ENCODE results near the gene LMTK2. TPM values are rescaled to one million over a fixed set of nuclear protein-coding genes. Genes with fewer than 3 reads are reported as not detected.

Gene LMTK2
- total and polyA plus RNA-seq, 9 donors: 5.3 to 8.0 (median 7.0) TPM

DNA sequence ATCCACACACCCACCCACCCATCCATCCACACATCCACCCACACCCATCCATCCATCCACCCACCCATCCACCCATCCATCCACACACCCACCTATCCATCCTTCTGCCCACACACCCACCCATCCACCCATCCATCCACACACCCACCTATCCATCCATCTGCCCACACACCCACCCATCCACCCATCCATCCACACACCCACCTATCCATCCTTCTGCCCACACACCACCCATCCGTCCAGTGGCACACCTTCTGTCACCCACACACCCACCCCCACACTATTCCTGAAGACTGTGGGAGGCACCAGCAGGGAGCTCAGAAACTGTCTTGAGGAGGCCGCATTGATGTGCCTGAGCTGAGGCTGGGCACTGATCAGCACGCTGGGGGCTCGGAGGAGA is 136.3 kb downstream of the LMTK2 start:
- Histone ChIP-seq H3K4me1 (ENCODE audit: control insufficient read depth, insufficient read depth, low read length) (no peaks in the 10 kb centered on the region), H3K27me3 (ENCODE audit: control insufficient read depth, insufficient read depth, low read length) (no peaks in the 10 kb centered on the region), H3K9me3 (replicated peaks; ENCODE audit: control insufficient read depth, low read depth, low read length) (no peaks in the 10 kb centered on the region), H3K4me3 (ENCODE audit: low read length) (no peak overlapping the region), H3K27ac (ENCODE audit: low read length) (no peak overlapping the region), H3K36me3 (ENCODE audit: control insufficient read depth, insufficient read depth, low read length) (peaks cover 58% of the 10 kb centered on the region)
- no peak for DNase-seq
- 89% methylated on average over 4 of the region's 4 CpGs for WGBS (ENCODE audit: insufficient coverage)

DNA sequence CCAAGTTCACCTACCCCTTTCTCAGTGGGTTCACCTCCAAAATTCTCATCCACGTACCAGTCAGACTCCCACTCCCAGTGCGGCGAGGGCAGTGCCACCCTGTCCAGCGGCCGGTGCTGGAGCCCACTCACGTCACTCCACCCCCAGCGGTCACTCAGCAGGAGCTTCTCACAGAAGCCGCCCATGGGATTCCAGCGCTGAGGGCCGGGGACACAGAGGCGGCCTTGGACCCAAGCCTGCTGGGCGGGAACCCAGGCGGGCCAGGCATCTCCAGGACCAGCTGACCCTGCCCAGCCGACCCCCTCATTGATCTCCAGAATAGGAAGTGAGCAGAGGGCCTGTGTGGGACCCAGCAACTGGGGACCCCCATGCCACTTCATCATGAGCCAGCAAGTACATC is 138.2 kb downstream of the LMTK2 start:
- Histone ChIP-seq H3K27ac (ENCODE audit: low read length) (no peak overlapping the region), H3K9me3 (replicated peaks; ENCODE audit: control insufficient read depth, low read depth, low read length) (no peaks in the 10 kb centered on the region), H3K4me3 (ENCODE audit: low read length) (no peak overlapping the region), H3K36me3 (ENCODE audit: control insufficient read depth, insufficient read depth, low read length) (peaks cover 43% of the 10 kb centered on the region), H3K27me3 (ENCODE audit: control insufficient read depth, insufficient read depth, low read length) (no peaks in the 10 kb centered on the region), H3K4me1 (ENCODE audit: control insufficient read depth, insufficient read depth, low read length) (no peaks in the 10 kb centered on the region)
- no peak for DNase-seq
- WGBS (ENCODE audit: insufficient coverage): 91% methylated on average over 14 of the region's 14 CpGs

DNA sequence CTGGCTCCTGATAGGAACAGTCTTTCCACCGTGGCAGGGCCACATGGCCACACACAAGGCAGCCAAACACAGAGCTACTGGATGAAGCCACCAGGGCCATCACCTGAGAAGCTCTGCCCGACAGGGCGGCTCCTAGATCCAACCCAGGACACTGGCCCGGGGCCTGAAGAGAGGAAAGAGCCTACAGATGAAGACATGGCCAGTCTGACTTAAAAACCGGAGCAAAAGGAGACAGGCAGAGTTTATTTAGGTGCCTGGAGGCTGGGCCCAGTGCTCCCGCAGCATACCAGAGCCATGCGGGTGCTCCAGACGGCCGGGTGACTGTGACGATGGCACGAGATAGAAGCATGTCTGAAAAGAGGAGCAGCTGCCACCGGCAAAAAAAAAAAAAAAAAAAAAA is 141.5 kb downstream of the LMTK2 start:
- Histone ChIP-seq H3K4me3 (ENCODE audit: low read length) (no peak overlapping the region), H3K27me3 (ENCODE audit: control insufficient read depth, insufficient read depth, low read length) (no peaks in the 10 kb centered on the region), H3K27ac (ENCODE audit: low read length) (no peak overlapping the region), H3K9me3 (replicated peaks; ENCODE audit: control insufficient read depth, low read depth, low read length) (no peaks in the 10 kb centered on the region), H3K4me1 (ENCODE audit: control insufficient read depth, insufficient read depth, low read length) (peaks cover 15% of the 10 kb centered on the region), H3K36me3 (ENCODE audit: control insufficient read depth, insufficient read depth, low read length) (peaks cover 24% of the 10 kb centered on the region)
- DNase-seq: no peak
- whole genome bisulfite sequencing (ENCODE audit: insufficient coverage): 91% methylated on average over 12 of the region's 12 CpGs

DNA sequence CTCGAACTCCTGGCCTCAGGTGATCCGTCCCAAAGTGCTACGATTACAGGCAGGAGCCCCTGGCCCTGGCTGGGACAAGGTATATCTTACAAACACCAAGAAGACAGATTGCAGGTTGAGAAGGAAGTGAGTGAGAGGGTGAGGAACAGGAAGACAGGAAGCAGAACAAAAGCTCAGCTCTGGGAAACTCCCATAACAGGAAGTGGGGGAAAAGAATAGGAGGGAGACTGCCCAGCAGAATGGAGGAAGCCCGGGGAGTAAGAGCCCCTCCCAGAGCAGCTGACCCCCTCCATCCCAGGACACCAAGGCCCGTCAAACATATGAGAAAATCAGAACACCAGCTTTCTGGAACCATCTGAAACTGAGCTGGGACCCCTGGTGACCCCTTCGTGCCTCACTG is 142.4 kb downstream of the LMTK2 start:
- Histone ChIP-seq H3K9me3 (replicated peaks; ENCODE audit: control insufficient read depth, low read depth, low read length) (no peaks in the 10 kb centered on the region), H3K36me3 (ENCODE audit: control insufficient read depth, insufficient read depth, low read length) (peaks cover 16% of the 10 kb centered on the region), H3K27me3 (ENCODE audit: control insufficient read depth, insufficient read depth, low read length) (no peaks in the 10 kb centered on the region), H3K27ac (ENCODE audit: low read length) (no peak overlapping the region), H3K4me3 (ENCODE audit: low read length) (no peak overlapping the region), H3K4me1 (ENCODE audit: control insufficient read depth, insufficient read depth, low read length) (peaks cover 15% of the 10 kb centered on the region)
- WGBS (ENCODE audit: insufficient coverage): 84% methylated on average over 2 of the region's 6 CpGs
- DNase-seq: peak; percentile 26

DNA sequence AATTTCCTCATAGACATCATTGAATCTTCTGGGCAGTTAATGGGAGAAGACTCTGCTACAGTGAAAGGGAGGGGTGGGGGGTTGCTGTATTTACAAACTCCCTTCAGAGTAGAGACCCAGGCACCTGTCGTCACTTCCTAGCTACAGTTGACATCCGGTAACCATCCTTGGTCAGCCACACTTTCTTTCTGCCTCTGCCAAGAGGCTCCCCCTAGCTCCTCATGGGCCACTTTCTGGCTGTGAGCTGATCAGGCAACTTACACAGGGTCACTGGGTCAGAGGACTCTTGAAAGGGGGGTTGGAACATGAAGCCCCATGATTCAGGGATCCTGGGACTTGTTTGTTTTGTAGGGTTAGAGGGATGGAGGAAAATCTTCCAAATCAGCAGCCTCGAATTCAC is 144.1 kb downstream of the LMTK2 start:
- H3K27ac ChIP-seq (ENCODE audit: low read length): peak overlapping the region; percentile 85
- H3K4me1 ChIP-seq (ENCODE audit: control insufficient read depth, insufficient read depth, low read length): peaks cover 15% of the 10 kb centered on the region
- WGBS (ENCODE audit: insufficient coverage): 80% methylated on average over 2 of the region's 3 CpGs
- no peaks in the 10 kb centered on the region for H3K27me3 ChIP-seq (ENCODE audit: control insufficient read depth, insufficient read depth, low read length)
- peaks cover 7% of the 10 kb centered on the region for H3K36me3 ChIP-seq (ENCODE audit: control insufficient read depth, insufficient read depth, low read length)
- peak; percentile 23 for DNase-seq
- H3K4me3 ChIP-seq (ENCODE audit: low read length): no peak overlapping the region
- no peaks in the 10 kb centered on the region for H3K9me3 ChIP-seq (replicated peaks; ENCODE audit: control insufficient read depth, low read depth, low read length)

DNA sequence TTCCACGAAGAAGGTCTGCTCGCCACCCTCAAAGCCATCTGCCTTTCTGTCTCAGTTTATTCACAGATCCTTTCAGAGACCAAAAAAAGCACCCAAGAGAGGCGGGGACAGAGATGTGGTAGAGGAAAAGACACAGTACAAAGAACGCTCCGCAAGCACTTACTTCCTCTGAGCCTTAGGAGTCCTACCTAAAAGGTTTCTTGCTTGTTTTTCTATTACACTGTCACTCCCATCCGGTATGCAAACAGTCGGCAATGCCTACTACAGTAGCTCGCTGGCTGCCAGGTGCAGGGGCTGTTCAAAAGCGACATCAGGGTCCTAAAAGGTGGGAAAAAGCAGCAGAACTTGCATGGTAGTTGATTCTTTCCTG is 144.6 kb downstream of the LMTK2 start:
- DNase-seq: no peak
- Histone ChIP-seq H3K27ac (ENCODE audit: low read length) (peak overlapping the region; percentile 85), H3K4me1 (ENCODE audit: control insufficient read depth, insufficient read depth, low read length) (peaks cover 15% of the 10 kb centered on the region), H3K36me3 (ENCODE audit: control insufficient read depth, insufficient read depth, low read length) (peaks cover 4% of the 10 kb centered on the region), H3K9me3 (replicated peaks; ENCODE audit: control insufficient read depth, low read depth, low read length) (no peaks in the 10 kb centered on the region), H3K4me3 (ENCODE audit: low read length) (peak overlapping the region; percentile 93), H3K27me3 (ENCODE audit: control insufficient read depth, insufficient read depth, low read length) (no peaks in the 10 kb centered on the region)
- 18% methylated on average over 4 of the region's 9 CpGs for WGBS (ENCODE audit: insufficient coverage)

DNA sequence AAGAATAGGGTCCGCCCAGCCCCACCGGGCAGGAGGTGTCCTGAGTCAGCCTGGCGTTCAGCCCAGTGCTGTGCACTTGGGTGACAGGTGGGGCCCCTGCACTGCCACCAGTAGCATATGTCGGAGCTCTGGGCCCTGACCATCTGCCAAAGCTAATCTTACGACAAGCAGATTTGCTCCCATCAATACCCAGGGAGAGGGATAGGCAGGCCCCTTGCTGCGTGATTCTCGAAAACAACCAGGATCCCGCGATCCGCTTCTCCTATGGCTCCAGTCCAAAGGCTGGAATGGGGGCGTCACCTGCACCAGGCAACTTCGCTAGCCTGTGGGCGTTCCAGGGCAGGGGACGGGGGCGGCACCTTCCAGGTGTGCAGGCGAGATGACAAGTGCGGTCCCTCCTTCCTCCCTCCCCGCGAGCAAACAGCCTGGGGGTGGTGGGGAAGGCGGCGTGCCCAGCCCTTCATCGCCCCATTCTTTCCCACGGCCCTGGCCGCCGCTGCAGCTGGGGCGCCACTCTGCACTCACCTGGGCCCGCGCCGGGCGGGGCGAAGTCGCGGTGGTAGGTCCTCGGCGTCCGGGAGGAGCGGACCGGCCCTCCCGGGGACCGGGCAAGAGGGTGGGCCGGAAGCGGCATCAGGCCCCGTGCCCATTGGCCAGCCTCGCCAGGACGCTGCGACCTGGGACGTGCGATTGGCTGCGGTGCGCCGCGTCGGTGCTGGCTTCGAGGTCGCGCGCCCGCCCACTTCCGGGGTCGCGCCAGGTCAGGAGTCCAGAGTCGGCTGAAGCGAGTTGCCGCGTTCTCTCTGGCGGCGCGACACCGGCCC is 145.2 kb downstream of the LMTK2 start, which contains the start of gene TECPR1:
TECPR1 (minus strand) TSS at position 632 of the 824 bp plus-strand sequence. CDS start 6,086 bp downstream, outside the sequence.
- H3K27ac ChIP-seq (ENCODE audit: low read length): peak within 1 kb of the TSS; percentile 85
- H3K27me3 ChIP-seq (ENCODE audit: control insufficient read depth, insufficient read depth, low read length): no peaks in the 10 kb centered on the region
- DNase-seq: peak; percentile 96
- H3K9me3 ChIP-seq (replicated peaks; ENCODE audit: control insufficient read depth, low read depth, low read length): no peaks in the 10 kb centered on the region
- WGBS (ENCODE audit: insufficient coverage): under 1% methylated on average over 53 of the region's 69 CpGs
- peaks cover 6% of the 10 kb centered on the region for H3K36me3 ChIP-seq (ENCODE audit: control insufficient read depth, insufficient read depth, low read length)
- peak within 1 kb of the TSS; percentile 93 for H3K4me3 ChIP-seq (ENCODE audit: low read length)
- peaks cover 15% of the 10 kb centered on the region for H3K4me1 ChIP-seq (ENCODE audit: control insufficient read depth, insufficient read depth, low read length)

DNA sequence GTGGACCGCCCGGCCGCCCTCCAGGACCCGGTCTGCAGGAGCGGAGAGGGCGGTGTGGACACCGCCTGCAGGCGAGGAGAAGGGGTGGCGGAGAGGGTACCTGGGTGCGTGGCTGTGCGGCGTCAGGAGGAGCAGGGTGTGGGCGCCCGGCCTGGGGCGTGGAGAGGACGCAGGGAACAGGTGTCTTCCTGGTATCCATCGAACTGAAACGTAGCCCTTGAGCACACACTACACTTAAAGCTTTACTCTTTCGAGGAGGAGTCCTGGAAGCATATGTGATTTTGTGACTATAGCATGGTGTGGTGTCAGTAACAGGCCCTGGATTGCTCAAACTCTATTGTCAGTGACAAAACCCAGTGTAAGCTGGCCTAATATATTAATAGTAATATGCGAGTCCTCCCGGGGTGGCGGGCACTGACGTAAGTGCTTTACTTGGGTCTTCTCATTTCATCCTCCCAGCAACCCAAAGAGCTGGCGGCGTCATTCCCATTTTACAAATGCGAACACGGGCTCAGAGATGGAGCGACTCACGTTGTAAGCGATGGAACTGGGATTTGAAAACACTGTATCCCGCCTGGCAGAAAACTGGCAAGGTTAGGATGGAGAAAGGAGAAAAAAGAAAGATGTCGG is 145.9 kb downstream of the LMTK2 start:
- H3K27ac ChIP-seq (ENCODE audit: low read length): peak overlapping the region; percentile 65
- peak overlapping the region; percentile 93 for H3K4me3 ChIP-seq (ENCODE audit: low read length)
- no peaks in the 10 kb centered on the region for H3K9me3 ChIP-seq (replicated peaks; ENCODE audit: control insufficient read depth, low read depth, low read length)
- peaks cover 6% of the 10 kb centered on the region for H3K36me3 ChIP-seq (ENCODE audit: control insufficient read depth, insufficient read depth, low read length)
- no peak for DNase-seq
- peaks cover 15% of the 10 kb centered on the region for H3K4me1 ChIP-seq (ENCODE audit: control insufficient read depth, insufficient read depth, low read length)
- 32% methylated on average over 18 of the region's 32 CpGs for whole genome bisulfite sequencing (ENCODE audit: insufficient coverage)
- H3K27me3 ChIP-seq (ENCODE audit: control insufficient read depth, insufficient read depth, low read length): no peaks in the 10 kb centered on the region

DNA sequence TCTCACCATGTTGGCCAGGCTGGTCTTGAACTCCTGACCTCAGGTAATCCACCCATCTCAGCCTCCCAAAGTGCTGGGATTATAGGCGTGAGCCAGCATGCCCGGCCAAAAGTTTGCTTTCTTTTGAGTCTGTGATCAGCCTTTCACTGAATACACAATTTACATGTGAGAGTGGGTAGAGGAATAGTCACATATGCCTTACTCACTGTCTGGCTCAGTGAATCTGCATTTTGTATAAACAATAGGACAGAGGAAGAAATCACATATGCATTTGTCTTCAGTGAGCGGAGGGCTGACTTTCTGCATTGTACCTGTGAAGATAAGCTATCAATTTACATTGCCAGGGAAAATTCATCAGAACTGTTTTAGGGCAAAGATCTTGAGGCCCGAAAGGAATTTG is 147.9 kb downstream of the LMTK2 start:
- no peaks in the 10 kb centered on the region for H3K27me3 ChIP-seq (ENCODE audit: control insufficient read depth, insufficient read depth, low read length)
- no peak overlapping the region for H3K4me3 ChIP-seq (ENCODE audit: low read length)
- peaks cover 9% of the 10 kb centered on the region for H3K36me3 ChIP-seq (ENCODE audit: control insufficient read depth, insufficient read depth, low read length)
- H3K9me3 ChIP-seq (replicated peaks; ENCODE audit: control insufficient read depth, low read depth, low read length): no peaks in the 10 kb centered on the region
- peaks cover 15% of the 10 kb centered on the region for H3K4me1 ChIP-seq (ENCODE audit: control insufficient read depth, insufficient read depth, low read length)
- 100% methylated on average over 1 of the region's 4 CpGs for WGBS (ENCODE audit: insufficient coverage)
- H3K27ac ChIP-seq (ENCODE audit: low read length): no peak overlapping the region
- no peak for DNase-seq

DNA sequence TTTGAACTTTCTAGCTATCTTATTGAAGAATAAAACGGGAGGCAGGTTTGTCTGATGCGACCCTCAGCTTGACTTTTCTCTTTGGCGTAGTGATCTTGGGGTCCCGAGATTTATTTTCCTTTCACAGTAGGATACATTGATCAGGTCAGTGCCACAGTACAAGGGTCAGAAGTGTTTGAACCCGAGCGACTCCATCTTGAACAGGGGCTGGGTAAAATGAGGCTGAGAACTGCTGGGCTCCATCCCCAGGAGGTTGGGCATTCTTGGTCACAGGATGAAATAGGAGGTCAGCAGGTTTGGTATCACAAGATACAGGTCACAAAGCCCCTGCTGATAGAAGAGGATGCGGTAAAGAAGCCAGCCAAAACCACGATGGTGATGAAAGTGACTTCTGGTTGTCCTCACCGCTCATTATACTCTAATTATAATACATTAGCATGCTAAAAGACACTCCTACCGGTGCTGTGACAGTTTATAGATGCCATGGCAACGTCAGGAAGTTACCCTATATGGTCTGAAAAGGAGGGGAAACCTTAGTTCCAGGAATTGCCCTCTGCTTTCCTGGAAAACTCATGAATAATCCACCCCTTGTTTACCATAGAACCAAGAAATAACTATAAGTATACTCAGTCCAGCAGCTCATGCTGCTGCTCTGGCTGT is 148.4 kb downstream of the LMTK2 start:
- Histone ChIP-seq H3K36me3 (ENCODE audit: control insufficient read depth, insufficient read depth, low read length) (peaks cover 9% of the 10 kb centered on the region), H3K27ac (ENCODE audit: low read length) (no peak overlapping the region), H3K4me3 (ENCODE audit: low read length) (no peak overlapping the region), H3K4me1 (ENCODE audit: control insufficient read depth, insufficient read depth, low read length) (peaks cover 15% of the 10 kb centered on the region), H3K9me3 (replicated peaks; ENCODE audit: control insufficient read depth, low read depth, low read length) (no peaks in the 10 kb centered on the region), H3K27me3 (ENCODE audit: control insufficient read depth, insufficient read depth, low read length) (no peaks in the 10 kb centered on the region)
- 89% methylated on average over 6 of the region's 11 CpGs for WGBS (ENCODE audit: insufficient coverage)
- DNase-seq: no peak

Data from muscle of leg (tissue), 11 donors.